NCI-H2107 treated with DMSO at 0.1 percent for 48 hours (cell line): ENCODE results near the gene DISC1.
"Not testable (repeated sequence)": the region's sequence is repeated elsewhere in the genome, so short reads cannot be mapped to it uniquely, and the experiment has no call there.

Source experiments
- DNase-seq: peaks from one replicate; lab custom pipeline; 2025; ENCODE audit not compliant: unreplicated experiment; lab: John Stamatoyannopoulos, UW

The DISC1 gene

DNA sequence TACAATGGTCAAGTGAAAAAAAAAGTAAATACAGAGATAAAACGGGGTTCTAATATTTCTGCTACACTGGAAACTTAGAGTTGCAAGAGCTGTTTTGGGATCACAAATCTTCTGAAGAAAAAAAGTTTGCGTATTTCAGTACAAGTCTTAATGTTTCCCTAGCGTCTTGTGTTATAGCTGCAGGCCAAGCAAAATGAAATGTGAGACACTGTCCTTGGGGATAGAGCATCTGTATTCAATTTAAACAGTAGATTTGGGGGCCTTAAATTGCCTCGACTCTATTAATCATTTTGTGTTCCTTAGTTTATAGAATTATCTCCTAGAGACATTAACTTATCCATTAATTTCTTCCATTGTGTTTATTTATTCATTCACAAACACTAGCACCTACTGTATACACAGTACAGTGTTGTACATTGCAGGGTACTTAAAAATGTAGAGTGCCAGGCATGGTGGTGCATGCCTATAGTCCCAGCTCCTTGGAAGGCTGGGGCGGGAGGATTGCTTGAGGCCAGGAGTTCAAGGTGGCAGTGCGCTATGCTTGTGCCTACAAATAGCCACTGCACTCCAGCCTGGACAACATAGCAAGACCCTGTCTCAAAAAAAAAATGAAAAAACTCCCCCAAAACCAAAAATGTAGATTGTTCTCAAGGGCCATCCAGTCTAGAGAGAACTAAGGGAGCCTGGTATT, 7.9 kb downstream of the DISC1 start:
- no peak for DNase-seq

DNA sequence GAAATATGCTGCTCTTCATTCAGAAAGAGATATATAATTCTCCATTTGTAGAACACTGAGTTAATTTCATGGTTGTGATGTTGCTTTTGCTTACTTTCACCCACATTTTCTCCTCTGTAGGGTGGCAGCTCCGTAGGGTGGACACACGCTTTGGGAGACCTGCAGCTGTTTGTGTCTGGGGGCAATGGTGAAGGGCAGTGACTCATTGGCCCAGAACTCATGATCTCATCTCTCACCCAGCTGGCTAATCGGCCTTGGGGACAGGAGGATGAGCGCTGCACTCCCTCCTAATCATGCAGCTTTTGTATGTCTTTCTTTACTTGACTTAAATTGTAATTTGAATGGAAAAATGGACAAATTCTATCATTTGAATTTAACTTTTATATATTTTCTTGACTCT, 9.6 kb downstream of the DISC1 start:
- no peak for DNase-seq

- not testable (repeated sequence) for DNase-seq
These were observed 10.3 kb downstream of the DISC1 start for GRCh38 chr1:231636922-231637321.

GRCh38 chr1:231638647-231639046, 12.1 kb downstream of the DISC1 start:
- DNase-seq = no peak

DNA sequence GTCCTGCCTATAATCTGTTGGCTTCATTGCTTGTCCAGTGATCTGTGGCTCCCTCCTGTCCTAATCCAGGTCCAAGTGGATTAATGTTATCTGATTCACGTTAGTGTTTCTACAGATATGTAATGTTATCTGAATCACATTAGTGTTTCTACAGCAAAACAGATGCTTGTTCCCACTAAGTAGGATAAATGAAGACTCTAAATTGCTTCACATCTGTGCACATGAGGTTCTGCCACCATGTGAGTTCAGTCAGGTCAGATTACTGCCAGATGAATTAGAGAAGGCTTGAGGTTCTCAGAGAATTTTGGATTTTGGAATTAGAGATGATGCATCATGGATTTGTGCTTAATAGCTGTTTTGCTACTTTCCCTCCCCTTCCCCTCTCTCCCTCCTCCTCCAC, 13.2 kb downstream of the DISC1 start:
- no peak for DNase-seq

DNA sequence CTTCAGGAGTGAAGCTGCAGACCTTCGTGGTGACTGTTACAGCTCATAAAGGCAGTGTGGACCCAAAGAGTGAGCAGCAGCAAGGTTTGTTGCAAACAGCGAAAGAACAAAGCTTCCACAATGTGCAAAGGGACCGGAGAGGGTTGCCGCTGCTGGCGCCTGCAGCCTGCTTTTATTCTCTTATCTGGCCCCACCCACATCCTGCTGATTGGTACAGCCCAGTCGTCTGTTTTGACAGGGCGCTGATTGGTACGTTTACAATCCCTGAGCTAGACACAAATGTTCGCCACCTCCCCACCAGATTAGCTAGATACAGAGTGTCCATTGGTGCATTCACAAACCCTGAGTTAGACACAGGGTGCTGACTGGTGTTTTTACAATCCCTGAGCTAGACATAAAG, 14.9 kb downstream of the DISC1 start:
- not testable (repeated sequence) for DNase-seq

DNA sequence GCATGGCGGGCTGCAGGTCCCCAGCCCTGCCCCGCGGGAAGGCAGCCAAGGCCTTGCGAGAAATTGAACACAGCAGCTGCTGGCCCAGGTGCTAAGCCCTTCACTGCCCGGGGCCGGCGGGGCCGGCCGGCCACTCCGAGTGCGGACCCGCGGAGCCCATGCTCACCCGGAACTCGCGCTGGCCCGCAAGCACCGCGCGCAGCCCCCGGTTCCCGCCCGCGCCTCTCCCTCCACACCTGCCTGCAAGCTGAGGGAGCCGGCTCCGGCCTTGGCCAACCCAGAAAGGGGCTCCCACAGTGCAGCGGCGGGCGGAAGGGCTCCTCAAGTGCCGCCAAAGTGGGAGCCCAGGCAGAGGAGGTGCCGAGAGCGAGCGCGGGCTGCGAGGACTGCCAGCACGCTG, 15.5 kb downstream of the DISC1 start:
- not testable (repeated sequence) for DNase-seq

DNA sequence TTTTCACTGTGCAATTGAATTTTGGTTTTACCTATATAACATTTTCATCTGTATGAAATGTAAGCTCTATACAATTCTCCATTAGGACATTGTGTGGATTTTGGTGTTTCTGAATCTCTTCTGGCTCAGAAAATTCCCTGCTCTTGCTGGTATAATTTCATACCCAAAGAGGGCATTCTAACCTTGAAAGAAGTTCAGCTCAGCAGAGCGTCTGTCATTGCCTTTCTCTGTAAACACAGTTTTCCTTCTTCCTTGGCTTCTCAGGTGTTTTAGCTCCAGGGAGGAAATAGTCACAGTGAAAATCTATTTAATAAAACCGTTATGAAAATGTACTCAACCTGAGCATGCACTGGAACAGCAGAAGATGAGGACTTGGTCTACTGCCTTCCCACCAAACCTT, 16.0 kb downstream of the DISC1 start:
- peak; percentile 50 for DNase-seq

- DNase-seq = peak; percentile 97
These were observed 16.7 kb downstream of the DISC1 start for GRCh38 chr1:231643071-231643934.

DNA sequence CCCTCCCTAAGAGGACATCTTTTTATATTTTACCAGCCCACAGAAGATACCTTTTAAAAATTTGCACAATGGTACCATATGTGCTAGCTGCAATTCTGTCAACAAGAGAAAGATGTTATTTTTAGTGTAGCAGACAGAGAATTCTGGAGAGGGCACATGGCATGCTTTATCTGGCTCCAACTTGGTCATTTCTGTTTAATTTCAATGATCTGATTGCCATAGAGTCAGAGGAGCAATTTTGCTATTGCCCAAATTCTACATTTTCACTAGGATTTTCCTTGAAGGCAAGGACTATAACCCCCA, 17.3 kb downstream of the DISC1 start:
- DNase-seq = no peak

DNA sequence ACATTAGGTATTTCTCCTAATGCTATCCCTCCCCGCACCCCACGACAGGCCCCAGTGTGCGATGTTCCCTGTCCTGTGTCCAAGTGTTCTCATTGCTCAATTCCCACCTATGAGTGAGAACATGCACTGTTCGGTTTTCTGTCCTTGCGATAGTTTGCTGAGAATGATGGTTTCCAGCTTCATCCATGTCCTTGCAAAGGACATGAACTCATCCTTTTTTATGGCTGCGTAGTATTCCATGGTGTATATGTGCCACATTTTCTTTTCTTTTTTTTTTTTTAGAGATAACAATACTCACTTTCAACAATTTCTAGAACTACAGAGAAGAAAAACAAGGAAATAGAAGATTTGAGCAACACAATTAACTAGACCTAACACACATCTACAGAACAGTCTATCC, 19.0 kb downstream of the DISC1 start:
- not testable (repeated sequence) for DNase-seq

DNA sequence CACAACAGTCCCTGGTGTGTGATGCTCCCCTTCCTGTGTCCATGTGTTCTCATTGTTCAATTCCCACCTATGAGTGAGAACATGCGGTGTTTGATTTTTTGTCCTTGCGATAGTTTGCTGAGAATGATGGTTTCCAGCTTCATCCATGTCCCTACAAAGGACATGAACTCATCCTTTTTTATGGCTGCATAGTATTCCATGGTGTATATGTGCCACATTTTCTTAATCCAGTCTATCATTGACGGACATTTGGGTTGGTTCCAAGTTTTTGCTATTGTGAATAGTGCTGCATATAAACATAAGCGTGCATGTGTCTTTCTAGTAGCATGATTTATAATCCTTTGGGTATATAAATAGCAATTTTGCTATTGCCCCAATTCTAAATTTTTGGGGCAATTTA, 19.6 kb downstream of the DISC1 start:
- DNase-seq = not testable (repeated sequence)

DNA sequence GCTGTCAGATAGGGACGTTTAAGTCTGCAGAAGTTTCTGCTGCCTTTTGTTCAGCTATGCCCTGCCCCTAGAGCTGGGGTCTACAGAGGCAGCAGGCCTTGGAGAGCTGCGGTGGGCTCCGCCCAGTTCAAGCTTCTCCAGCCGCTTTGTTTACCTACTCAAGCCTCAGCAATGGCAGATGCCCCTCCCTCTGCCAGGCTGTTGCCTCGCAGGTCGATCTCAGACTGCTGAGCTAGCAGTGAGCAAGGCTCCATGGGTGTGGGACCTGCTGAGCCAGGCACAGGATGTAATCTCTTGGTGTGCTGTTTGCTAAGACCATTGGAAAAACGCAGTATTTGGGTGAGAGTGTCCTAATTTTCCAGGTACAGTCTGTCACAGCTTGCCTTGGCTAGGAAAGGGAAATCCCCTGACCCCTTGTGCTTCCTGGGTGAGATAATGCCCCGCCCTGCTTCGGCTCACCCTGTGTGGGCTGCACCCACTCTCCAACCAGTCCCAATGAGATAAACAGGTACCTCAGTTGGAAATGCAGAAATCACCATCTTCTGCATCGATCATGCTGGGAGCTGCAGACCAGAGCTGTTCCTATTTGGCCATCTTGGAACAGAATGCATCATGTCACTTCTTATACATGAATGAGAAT, 25.2 kb downstream of the DISC1 start:
- not testable (repeated sequence) for DNase-seq

GRCh38 chr1:231653632-231654031, 27.0 kb downstream of the DISC1 start:
- DNase-seq = no peak

- no peak for DNase-seq
These were observed 30.2 kb downstream of the DISC1 start for GRCh38 chr1:231656741-231657140.

- not testable (repeated sequence) for DNase-seq
These were observed 31.6 kb downstream of the DISC1 start for GRCh38 chr1:231658223-231658622.

- no peak for DNase-seq
These were observed 33.6 kb downstream of the DISC1 start for GRCh38 chr1:231660198-231660597.

DNA sequence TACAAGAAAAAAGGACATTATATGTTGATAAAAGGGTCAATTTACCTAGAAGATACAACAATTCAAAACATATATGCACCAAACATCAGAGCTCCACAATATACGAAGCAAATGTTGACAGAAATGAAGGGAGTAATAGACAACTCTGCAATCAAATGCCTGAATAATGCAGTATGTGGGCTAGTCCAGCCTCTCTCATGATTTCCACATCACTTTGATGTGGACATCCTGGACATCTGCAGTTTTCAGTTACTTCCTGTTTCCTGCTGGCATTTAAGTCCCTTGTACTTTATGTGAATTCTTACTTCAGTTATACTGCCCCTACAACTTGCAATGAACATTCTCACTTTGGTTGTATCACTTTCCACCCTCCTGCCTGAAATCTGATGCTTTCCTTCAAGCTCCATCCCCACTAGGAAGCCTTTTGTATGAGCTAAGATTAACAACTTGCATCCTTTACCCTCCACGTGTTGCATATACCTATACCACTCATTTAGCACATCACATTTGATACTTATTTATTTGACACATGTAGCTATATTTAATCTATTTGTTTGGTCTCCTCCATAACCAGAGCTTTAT, 36.7 kb downstream of the DISC1 start:
- DNase-seq = peak; percentile 53

GRCh38 chr1:231665101-231665500, 38.5 kb downstream of the DISC1 start:
- peak; percentile 89 for DNase-seq

DNA sequence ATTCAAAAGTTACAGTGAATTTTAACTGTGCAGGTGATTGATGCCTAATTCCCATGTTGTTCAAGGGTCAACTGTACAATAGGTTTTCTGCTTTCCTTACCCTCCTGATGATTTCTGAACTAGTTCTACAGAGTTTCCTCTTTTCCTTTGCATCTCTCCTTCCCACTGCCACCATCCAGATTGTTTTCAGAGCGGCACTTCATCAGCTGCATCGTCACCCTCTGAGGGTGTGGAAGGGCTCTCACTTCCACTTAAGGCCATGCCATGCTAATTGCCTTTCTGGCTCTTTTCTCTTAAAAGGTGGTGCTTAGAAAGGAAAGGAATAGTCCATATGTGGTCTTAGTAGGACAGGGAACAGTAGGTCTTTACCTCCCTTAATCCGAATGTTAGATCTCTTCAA, 39.1 kb downstream of the DISC1 start:
- peak; percentile 19 for DNase-seq

- DNase-seq = peak; percentile 40
These were observed 39.8 kb downstream of the DISC1 start for GRCh38 chr1:231666220-231666936.
